Activated naive CD4-positive, alpha-beta T cell treated with Interleukin-2 at 50 U/mL for 16 hours (primary cell): ENCODE results near the gene PCDH9.

ENCODE experiments used
- DNase-seq: peaks from one replicate; pipeline ENCODE4 v3.0.0-alpha.2; 2020

Gene PCDH9

DNA sequence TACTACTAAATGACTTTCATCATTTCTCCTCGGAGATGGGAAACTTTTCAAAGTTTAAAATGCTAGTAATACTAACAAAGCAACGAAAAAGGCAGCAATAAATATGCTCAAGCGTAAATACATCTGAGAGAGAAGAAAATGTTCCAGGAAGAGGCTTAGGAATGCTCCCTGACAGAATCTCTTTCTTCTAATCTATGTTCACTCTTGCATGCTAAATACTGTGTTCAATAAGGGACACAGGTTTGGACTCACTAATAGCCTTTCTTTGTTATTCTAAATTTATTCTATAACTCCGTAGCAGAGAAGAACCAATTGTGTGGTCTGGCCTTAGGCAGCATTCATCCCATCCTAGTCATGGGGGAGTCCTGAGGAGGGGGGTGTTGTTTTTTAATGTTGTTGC is 823.0 kb downstream of the PCDH9 start:
- DNase-seq: no peak

DNA sequence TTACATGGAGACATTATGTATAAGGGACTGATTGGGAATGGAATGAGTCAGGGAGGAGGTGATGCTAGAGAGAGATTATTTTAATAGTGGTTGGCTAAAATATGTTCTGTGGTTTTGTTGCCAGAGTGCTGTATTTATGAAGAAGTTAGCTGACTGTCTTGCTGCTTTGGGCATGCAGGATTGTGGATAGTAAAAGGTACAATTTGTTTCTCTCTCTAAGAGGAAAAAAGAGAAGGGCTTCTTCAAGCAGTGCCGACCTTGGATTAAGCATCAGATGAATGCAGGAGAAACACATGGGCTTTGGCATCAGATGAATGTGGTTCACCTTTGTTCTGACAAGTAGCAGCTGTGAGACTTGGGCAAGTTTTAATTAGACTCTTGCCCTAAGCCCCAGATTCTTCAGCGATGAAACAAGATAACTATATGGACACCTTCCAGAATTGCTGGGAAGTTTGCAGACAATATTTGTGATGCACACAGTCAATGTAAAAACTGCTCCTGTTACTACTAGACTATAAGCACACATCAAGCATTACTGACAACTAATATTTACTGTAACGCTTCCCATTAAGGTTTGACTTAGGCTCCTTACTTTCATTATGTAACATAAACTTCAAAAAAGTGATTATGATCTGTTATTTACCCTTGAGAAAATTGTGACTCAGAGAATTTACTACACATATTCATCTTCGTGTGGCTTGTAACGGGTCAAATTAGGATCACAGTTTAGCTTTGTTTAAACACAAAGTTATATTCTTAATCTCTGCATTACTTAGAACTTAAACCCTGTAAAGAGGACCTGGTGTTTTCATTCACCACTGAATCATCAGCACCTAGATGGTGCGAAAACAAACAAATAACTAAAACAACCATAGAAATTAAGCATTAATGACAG is 824.0 kb downstream of the PCDH9 start:
- DNase-seq: no peak

DNA sequence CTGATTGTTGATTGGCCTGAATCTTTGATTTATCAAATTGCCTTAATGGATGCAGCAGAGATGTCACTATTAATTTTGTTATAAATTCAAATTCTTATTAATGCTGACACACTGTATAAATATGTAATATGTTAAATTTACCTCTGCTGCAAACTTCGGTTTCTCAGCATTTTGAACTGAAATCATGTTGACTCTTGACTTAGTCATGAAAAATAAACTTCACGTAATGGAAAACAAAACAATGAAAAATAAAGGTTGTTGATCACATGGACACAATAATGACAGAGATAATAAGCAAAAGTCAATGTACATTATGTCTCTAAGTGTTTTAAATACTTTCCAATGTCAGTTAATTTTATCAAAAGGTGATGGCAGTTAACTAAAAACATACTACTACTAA is 827.6 kb downstream of the PCDH9 start:
- DNase-seq: no peak

DNA sequence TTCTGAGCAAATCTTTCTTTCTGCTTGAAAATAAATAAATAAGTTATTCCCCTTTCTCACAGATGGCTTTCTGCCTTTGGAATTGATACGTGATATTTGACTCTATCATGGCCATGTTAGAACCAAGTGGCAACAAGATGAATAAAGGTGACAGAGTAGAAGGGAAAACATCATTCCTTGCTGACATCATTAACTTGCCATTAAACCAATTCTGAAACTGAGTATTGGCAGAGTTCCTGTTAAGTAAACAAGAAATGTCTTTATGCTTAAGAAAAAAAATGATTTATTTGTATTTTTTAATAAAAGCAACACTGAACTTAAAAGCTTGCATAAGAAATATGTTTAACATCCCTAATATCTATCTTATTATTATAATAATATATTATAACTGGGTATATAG is 828.1 kb downstream of the PCDH9 start:
- DNase-seq: no peak

DNA sequence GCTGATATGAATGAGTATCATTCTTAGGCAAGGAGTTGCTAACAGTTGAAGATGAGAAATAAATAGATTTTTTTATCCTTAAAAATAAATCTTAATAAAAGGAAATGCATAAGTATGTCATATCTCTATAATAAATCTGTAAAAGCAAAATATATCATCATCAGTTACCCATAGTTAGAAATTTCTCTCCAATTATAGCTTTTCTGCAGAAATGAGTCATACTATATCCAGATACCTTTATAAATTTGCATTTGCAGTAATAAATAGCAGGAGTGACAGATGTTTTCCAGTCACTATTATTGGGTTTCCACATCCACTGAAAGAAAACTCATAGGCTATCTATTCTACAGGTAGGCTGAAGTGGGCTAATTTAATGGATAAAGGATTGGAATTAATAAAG is 829.8 kb downstream of the PCDH9 start:
- DNase-seq: no peak

DNA sequence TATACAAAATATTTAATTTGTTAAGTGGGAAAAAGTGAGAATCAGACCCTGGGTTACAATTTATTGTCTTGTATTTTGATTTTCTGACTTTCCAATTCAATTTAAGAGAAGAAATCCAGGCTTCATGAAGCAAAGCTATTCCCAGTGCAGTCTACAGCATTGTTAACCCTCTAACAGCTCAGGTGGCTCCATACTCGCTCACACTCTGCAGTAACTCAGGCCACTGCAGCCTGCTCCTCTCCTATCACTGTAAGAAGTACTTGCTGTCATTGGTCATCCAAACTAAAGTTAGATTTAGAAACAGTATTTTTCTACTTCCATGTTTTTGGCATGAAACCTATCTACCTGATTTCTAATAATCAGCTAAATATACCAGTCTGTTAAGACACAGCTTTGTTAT is 830.3 kb downstream of the PCDH9 start:
- DNase-seq: no peak

DNA sequence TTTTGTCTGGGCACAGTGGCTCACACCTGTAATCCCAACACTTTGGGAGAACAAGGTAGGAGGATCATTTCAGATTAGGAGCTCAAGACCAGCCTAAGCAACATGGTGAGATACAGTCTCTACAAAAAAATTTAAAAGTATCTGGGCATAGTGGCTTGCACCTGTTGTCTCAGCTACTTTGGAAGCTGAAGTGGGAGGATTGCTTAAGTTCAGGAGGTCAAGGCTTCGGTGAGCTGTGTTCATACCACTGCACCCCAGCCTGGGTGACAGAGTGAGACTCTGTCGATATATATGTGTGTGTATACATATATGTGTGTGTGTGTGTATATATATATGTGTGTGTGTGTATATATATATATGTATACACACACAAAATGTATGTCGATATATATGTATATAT is 833.0 kb downstream of the PCDH9 start:
- DNase-seq: no peak

DNA sequence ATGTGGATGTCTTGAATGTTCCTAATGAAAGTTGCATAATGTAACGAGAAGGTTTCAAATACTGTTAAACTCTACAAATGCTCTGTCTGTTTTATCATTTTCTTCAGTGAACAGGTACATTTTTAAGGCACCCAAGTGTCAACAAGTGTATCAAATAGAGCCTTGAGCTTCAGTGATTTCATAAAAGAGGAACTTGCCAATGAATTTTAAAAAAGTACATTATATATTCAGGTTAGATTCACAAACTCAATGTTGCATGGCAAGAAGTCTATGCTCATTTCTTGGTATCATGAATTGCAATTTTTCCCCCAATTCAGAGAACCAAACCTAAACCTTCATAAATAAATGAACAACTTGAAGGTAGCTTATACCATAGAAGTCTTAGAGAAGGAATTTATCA is 838.8 kb downstream of the PCDH9 start:
- DNase-seq: no peak

DNA sequence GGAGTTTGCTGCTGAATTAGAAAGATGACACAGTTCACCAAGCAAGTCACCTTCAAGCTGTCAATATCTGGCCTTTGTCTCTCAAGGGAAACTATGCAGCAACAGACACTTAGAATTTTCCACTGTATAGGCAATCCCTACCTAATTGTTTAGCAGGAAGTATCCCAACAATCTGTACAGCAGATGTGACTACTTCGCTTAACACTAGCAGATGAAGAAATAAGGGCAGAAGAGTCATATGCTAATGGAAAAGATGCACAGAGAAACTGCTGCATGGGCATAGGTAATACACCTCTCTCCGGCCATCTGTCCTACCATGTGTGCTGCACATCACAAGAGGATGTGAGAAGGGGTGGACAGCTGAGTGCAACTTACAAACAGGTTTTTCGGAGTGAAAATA is 851.2 kb downstream of the PCDH9 start:
- DNase-seq: no peak

DNA sequence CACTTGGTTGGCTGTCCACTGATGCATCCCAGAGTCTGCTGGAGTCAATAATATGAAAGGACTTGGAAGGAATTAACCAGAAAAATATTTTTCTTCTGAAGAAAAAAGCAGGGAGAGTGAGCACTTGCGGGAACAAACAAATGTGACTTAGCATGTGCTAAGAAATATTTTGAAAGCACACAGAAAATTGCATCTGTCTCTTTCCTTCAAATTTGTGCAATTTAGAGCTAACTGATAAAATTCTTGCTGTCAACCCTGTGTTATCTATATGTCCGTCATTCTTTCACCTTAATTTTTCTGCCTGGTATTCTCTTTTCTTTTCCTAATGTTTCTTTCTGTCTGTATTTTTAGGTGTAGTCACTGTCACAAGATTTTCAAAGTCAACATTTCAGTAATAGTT is 852.6 kb downstream of the PCDH9 start:
- DNase-seq: no peak

DNA sequence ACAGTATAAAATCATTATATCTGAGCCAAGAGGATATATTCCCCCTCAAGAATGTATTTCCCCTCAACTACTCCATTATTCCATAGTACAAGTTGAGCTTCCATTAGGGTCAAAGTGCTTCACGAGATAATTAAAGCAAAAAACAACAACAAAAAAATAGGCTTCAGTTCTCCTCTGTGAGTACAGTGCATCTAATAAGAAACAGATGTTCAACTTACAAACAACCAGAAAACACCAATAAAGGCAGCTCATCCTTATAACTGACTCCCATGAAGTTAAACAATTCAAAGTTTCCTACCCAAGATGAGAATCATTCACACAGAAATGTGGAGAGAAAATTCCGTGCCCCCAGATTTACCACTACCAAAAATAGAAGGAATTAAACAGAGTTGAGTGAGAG is 854.4 kb downstream of the PCDH9 start:
- no peak for DNase-seq

DNA sequence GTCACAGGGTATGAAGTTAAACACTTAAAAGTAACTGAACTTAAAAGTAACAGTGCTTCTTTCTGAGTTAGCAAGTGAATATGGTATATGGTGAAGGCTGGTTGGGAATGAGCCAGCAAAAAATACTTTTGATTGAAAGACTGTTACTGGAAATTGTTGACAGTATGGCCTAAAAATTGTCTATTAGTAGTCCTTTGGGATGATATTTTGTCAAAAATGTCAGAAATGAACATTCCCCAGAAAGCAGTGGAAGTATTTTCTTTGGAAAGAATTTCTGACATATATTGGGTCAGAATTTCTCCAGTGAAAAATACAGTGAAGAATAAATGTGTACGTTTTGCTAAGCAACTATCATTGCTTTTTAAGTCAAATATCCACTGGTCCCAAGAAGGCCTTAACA is 860.5 kb downstream of the PCDH9 start:
- no peak for DNase-seq

DNA sequence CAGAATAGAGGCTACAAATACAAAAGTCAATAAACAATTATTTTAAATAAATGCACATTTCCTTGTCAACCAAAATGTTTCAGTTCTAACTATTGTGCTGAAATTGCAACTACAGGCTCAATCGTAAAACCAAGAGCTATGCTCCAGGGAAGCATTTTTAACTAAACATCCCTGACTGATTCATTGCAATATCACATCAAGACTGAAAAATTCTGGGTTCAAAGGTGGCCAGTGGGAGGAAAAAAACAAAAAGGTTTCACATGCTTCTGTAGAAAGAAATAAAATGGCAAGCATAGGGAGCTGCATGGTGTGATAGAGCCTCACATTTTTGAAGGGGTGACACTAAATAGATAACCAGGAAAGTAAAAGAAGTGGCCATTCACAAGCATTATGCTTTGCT is 862.8 kb downstream of the PCDH9 start:
- DNase-seq: no peak

DNA sequence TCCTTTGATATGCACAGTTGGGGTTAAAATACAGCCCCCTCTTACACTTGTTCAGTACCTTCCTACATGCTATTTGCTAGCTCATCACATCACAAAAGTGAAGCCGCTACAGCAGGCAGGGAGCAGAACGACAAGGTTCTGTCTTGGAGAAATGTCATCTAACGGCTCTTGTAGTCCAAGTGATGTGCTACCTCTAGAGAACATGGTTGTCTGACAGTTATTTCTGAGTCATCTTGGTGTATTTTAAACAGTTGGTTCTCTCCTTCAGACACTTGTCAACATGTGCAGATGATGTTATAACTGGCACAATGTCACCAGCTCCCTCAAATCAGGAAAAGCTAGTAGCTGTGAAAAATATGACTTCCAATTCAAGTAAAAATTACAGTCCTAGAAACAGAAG is 865.0 kb downstream of the PCDH9 start:
- no peak for DNase-seq

DNA sequence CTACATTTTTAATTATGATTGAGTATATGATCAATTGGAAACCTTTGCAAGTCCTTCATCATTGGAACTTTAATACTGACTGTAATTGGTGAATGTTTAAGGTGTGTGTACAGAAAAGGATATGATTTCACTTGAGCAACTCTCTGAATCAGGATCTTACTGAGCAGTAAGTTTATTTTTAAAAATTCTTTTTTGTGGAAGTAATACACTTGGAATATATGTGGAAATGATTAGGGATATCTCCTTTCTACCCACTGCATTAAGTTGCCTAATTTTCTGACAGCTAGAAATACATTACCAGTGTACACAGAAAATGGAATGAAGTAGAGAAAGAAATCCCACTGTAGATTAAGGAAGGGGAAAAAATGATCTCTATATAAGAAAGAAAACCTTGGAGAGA is 865.8 kb downstream of the PCDH9 start:
- no peak for DNase-seq

DNA sequence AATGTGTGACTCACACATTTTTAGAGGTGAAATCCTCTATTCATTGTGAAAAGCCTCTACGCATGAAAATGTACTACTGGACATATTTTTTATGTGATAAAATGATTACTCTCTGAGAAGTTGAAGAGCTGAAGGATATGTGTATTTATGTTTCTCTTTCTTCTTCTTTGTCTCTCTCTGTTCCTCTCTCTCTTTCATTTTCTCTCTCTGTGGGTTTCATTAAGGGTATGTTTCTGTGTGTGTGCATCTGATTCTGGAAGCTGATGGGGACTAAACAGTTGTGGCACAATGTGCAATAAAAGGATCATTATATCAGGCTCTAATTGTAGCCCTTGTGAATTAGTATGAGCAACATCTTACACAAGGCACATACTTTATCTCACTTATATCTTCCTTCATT is 867.7 kb downstream of the PCDH9 start:
- DNase-seq: no peak

DNA sequence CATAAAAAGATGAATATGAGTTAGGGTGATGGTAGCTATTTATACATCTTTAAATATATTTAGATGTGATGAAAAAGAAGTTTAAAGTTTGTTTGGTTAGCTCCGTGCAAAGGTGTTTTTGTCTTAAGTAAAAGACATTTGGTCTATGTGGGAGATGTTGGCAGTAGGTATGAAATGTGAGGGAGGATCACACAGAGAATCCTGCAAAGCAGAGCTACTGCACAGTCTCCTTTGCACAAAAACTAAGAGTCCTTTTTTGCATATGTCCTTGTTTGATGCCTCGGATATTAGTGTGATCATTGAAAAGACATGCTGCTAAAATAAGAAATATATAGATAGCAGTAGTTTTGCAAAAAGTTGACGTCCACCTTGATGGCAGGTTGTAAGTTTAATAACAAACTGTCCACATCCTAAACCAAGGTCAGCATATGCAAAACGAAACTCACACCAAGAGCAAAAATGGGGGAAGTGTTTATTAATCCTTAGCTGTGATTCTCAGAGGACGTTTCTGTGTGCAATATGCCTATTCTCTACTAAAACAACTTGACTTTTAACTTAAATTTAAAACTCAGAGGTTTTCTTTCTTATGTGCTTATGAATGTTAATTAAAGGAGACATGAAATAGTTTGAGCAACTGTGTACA is 870.1 kb downstream of the PCDH9 start:
- DNase-seq: no peak

DNA sequence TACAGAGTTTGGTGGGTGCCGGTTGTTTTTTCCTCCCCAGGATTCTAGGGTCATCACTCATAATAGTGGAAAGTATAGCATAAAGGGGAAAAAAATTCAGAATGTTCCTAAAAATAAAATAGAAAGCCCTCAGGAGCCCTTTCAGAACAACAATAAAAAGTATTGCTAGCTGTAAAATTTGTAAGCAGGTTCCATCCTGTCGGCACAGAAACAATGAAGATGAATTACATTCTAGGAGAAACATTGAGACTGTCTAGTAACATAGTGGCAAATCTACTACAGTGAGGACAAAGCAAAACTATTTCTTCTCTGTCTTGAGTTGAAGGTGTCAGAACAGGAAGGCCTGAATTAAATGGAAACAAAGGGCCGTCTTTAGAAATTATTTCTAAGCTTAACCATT is 870.7 kb downstream of the PCDH9 start:
- DNase-seq: no peak

DNA sequence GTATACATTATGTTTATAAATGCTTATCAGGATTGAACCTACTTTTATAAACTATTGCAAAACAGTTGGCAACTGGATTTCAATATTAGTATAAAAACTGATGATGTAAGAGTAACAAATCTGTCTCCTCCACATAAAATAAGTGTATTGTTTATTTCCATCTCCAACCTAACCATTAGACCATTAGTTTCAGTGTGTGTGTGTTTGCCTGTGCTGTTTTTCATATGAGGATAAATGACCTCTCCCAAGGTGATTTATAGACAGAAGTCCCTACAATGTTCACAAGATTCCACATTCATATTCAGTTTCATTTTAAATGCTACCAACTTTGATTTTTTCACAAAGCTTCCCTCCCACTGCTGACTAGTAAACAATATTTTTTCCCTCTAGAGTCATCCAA is 871.6 kb downstream of the PCDH9 start:
- no peak for DNase-seq

DNA sequence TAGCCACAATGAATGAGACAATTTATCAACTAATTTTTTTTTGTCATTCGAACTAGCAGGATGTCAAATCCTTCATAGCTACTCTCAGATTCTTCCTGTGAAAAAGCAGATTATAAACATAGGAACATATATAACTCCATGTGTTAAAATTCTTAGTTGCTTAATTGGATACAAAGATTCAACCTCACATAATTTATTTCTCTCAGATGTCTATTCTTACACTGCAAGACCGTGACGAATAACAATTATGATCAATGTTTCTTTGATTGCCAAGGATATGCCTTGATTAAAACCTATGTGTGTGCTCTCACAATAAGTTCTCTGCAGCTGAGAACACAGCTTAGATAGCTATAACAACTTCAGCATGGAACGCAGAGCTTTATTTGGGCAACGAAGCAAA is 872.7 kb downstream of the PCDH9 start:
- no peak for DNase-seq

DNA sequence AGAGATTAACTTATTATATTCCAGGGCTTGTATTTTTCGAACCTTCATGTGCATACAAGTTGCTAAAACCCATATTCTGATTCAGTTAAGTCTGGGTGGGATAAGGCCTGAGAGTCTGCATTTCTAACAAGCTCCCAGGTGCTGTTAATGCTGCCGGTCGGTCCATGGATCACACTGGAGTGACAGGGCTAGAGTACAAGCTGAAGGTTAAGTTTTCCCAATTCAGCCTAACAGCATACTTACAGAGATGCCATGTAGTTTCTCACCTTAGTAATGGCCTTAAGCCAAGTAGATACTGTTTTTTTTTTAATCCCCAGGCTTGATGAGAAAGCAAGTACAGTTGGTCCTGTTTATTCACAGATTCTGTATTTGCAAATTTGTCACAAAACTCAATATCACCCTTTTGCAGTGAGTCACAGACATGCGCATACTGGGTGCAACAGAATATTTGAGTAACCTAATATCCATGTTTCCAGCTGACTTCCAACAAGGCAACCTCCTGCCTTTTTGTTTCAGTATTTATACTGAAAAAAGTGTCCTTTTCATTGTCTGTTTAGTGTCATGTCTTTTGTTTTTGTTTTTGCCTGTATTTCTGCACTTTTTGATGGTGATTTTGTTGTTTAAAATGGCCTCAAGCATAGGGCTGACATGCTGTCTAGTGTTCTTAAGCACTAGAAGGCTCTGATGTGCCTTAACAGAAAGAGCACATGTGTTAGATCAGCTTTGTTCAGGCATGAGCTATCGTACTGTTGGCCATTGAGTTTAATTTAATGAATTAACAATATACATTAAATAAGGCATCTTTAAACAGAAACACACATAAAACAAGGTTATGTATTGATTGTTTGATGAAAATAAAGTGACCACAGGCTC is 875.0 kb downstream of the PCDH9 start:
- no peak for DNase-seq

DNA sequence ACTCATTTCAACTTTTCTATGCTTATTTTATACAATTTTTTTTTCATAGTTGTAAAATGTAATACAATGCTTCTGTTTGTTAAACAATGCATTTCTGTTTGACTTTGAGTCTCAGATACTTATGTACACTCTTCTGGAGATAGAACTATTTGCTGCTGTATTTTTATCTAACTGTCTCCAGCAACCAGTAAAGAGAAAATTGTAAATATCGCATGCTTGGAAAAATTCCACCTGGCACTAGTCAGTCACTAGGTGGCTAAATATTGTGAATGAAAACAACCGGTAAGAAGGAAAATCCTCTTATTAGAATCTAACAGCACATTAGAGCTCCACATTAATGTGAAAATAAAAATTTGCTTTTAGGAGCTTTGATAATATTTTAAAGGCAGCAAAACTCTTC is 876.5 kb downstream of the PCDH9 start:
- no peak for DNase-seq

DNA sequence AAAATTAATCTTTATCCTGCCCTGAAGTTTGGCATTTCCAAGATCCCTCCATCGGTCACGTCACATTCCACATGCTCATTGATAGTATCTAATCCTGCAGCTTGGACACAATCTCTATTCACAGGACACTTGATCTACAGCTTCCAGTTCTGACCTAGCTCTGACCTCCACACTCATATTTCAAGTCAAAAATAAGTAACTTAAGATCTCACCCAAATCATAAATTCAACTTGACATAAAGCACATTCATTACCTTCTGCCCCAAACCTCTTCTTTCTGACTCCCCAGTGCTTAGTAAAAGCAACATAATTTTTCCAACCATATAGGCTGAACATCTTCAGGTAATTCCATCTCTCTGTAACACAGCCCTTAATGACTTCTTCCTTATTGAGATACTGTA is 880.2 kb downstream of the PCDH9 start:
- no peak for DNase-seq
